ENCODE measurements around the gene AKAP6.

Gene AKAP6

GRCh38 chr14:32611752-32612151, 282.7 kb downstream of the AKAP6 start:
- Histone ChIP-seq H3K27me3 (ENCODE audit: insufficient read depth, low read length) (no peaks in the 10 kb centered on the region), H3K4me3 (ENCODE audit: low read length) (no peak overlapping the region), H3K36me3 (ENCODE audit: insufficient read depth, low read length) (no peaks in the 10 kb centered on the region), H3K9me3 (ENCODE audit: insufficient read depth, low read depth, low read length) (no peaks in the 10 kb centered on the region), H3K4me1 (ENCODE audit: insufficient read depth, low read length) (peaks cover 8% of the 10 kb centered on the region; the same call in 1 of the 2 replicates), H3K27ac (ENCODE audit: low read depth, low read length) (no peak overlapping the region), H3K9ac (ENCODE audit: low read depth, low read length) (no peak overlapping the region)
- WGBS = 92% methylated on average over 1 of the region's 1 CpG

- WGBS = 80% methylated on average over 1 of the region's 3 CpGs
- no peaks in the 10 kb centered on the region for H3K36me3 ChIP-seq (ENCODE audit: insufficient read depth, low read length)
- H3K27ac ChIP-seq (ENCODE audit: low read depth, low read length) = no peak overlapping the region
- H3K9me3 ChIP-seq (ENCODE audit: insufficient read depth, low read depth, low read length) = no peaks in the 10 kb centered on the region
- no peaks in the 10 kb centered on the region for H3K4me1 ChIP-seq (ENCODE audit: insufficient read depth, low read length)
- H3K27me3 ChIP-seq (ENCODE audit: insufficient read depth, low read length) = no peaks in the 10 kb centered on the region
- no peak overlapping the region for H3K4me3 ChIP-seq (ENCODE audit: low read length)
- no peak overlapping the region for H3K9ac ChIP-seq (ENCODE audit: low read depth, low read length)
These were observed 289.9 kb downstream of the AKAP6 start for GRCh38 chr14:32618991-32619390.

- no peaks in the 10 kb centered on the region for H3K27me3 ChIP-seq (ENCODE audit: insufficient read depth, low read length)
- H3K9ac ChIP-seq (ENCODE audit: low read depth, low read length) = no peak overlapping the region
- H3K4me1 ChIP-seq (ENCODE audit: insufficient read depth, low read length) = no peaks in the 10 kb centered on the region
- no peak overlapping the region for H3K27ac ChIP-seq (ENCODE audit: low read depth, low read length)
- no peaks in the 10 kb centered on the region for H3K9me3 ChIP-seq (ENCODE audit: insufficient read depth, low read depth, low read length)
- 100% methylated on average over 2 of the region's 2 CpGs for WGBS
- H3K36me3 ChIP-seq (ENCODE audit: insufficient read depth, low read length) = no peaks in the 10 kb centered on the region
- no peak overlapping the region for H3K4me3 ChIP-seq (ENCODE audit: low read length)
These were observed 291.2 kb downstream of the AKAP6 start for GRCh38 chr14:32620303-32620702.

GRCh38 chr14:32620724-32621123, 291.6 kb downstream of the AKAP6 start:
- Histone ChIP-seq H3K4me1 (ENCODE audit: insufficient read depth, low read length) (no peaks in the 10 kb centered on the region), H3K9ac (ENCODE audit: low read depth, low read length) (no peak overlapping the region), H3K27ac (ENCODE audit: low read depth, low read length) (no peak overlapping the region), H3K4me3 (ENCODE audit: low read length) (no peak overlapping the region), H3K27me3 (ENCODE audit: insufficient read depth, low read length) (no peaks in the 10 kb centered on the region), H3K9me3 (ENCODE audit: insufficient read depth, low read depth, low read length) (no peaks in the 10 kb centered on the region), H3K36me3 (ENCODE audit: insufficient read depth, low read length) (no peaks in the 10 kb centered on the region)
- 100% methylated on average over 1 of the region's 1 CpG for WGBS

GRCh38 chr14:32621585-32621984, 292.5 kb downstream of the AKAP6 start:
- H3K4me1 ChIP-seq (ENCODE audit: insufficient read depth, low read length) = no peaks in the 10 kb centered on the region
- no peak overlapping the region for H3K27ac ChIP-seq (ENCODE audit: low read depth, low read length)
- H3K4me3 ChIP-seq (ENCODE audit: low read length) = no peak overlapping the region
- H3K9ac ChIP-seq (ENCODE audit: low read depth, low read length) = no peak overlapping the region
- no peaks in the 10 kb centered on the region for H3K36me3 ChIP-seq (ENCODE audit: insufficient read depth, low read length)
- WGBS = 93% methylated on average over 1 of the region's 1 CpG
- H3K27me3 ChIP-seq (ENCODE audit: insufficient read depth, low read length) = no peaks in the 10 kb centered on the region
- no peaks in the 10 kb centered on the region for H3K9me3 ChIP-seq (ENCODE audit: insufficient read depth, low read depth, low read length)

GRCh38 chr14:32622742-32623141, 293.6 kb downstream of the AKAP6 start:
- no peaks in the 10 kb centered on the region for H3K27me3 ChIP-seq (ENCODE audit: insufficient read depth, low read length)
- H3K4me1 ChIP-seq (ENCODE audit: insufficient read depth, low read length) = peaks cover 7% of the 10 kb centered on the region
- H3K36me3 ChIP-seq (ENCODE audit: insufficient read depth, low read length) = no peaks in the 10 kb centered on the region
- H3K27ac ChIP-seq (ENCODE audit: low read depth, low read length) = no peak overlapping the region
- WGBS = 81% methylated on average over 3 of the region's 3 CpGs
- no peaks in the 10 kb centered on the region for H3K9me3 ChIP-seq (ENCODE audit: insufficient read depth, low read depth, low read length)
- no peak overlapping the region for H3K4me3 ChIP-seq (ENCODE audit: low read length)
- H3K9ac ChIP-seq (ENCODE audit: low read depth, low read length) = no peak overlapping the region

GRCh38 chr14:32623300-32624093, 294.4 kb downstream of the AKAP6 start:
- Histone ChIP-seq H3K27ac (ENCODE audit: low read depth, low read length) (no peak overlapping the region), H3K4me3 (ENCODE audit: low read length) (no peak overlapping the region), H3K36me3 (ENCODE audit: insufficient read depth, low read length) (no peaks in the 10 kb centered on the region), H3K27me3 (ENCODE audit: insufficient read depth, low read length) (no peaks in the 10 kb centered on the region), H3K4me1 (ENCODE audit: insufficient read depth, low read length) (peaks cover 14% of the 10 kb centered on the region), H3K9me3 (ENCODE audit: insufficient read depth, low read depth, low read length) (no peaks in the 10 kb centered on the region), H3K9ac (ENCODE audit: low read depth, low read length) (no peak overlapping the region)
- WGBS = 89% methylated on average over 3 of the region's 4 CpGs

GRCh38 chr14:32625211-32625610, 296.1 kb downstream of the AKAP6 start:
- Histone ChIP-seq H3K27me3 (ENCODE audit: insufficient read depth, low read length) (no peaks in the 10 kb centered on the region), H3K36me3 (ENCODE audit: insufficient read depth, low read length) (no peaks in the 10 kb centered on the region), H3K4me3 (ENCODE audit: low read length) (no peak overlapping the region), H3K27ac (ENCODE audit: low read depth, low read length) (no peak overlapping the region), H3K9me3 (ENCODE audit: insufficient read depth, low read depth, low read length) (no peaks in the 10 kb centered on the region), H3K4me1 (ENCODE audit: insufficient read depth, low read length) (peaks cover 20% of the 10 kb centered on the region), H3K9ac (ENCODE audit: low read depth, low read length) (no peak overlapping the region)
- 86% methylated on average over 1 of the region's 1 CpG for WGBS

- Histone ChIP-seq H3K27me3 (ENCODE audit: insufficient read depth, low read length) (no peaks in the 10 kb centered on the region), H3K27ac (ENCODE audit: low read depth, low read length) (no peak overlapping the region), H3K9ac (ENCODE audit: low read depth, low read length) (no peak overlapping the region), H3K4me3 (ENCODE audit: low read length) (no peak overlapping the region), H3K4me1 (ENCODE audit: insufficient read depth, low read length) (peaks cover 20% of the 10 kb centered on the region), H3K9me3 (ENCODE audit: insufficient read depth, low read depth, low read length) (no peaks in the 10 kb centered on the region), H3K36me3 (ENCODE audit: insufficient read depth, low read length) (no peaks in the 10 kb centered on the region)
- 94% methylated on average over 4 of the region's 4 CpGs for WGBS
These were observed 298.6 kb downstream of the AKAP6 start for GRCh38 chr14:32627545-32628298.

GRCh38 chr14:32629236-32629635, 300.1 kb downstream of the AKAP6 start:
- H3K9me3 ChIP-seq (ENCODE audit: insufficient read depth, low read depth, low read length) = no peaks in the 10 kb centered on the region
- peaks cover 24% of the 10 kb centered on the region for H3K4me1 ChIP-seq (ENCODE audit: insufficient read depth, low read length)
- no peak overlapping the region for H3K9ac ChIP-seq (ENCODE audit: low read depth, low read length)
- no peak overlapping the region for H3K27ac ChIP-seq (ENCODE audit: low read depth, low read length)
- no peak overlapping the region for H3K4me3 ChIP-seq (ENCODE audit: low read length)
- no peaks in the 10 kb centered on the region for H3K27me3 ChIP-seq (ENCODE audit: insufficient read depth, low read length)
- WGBS = 92% methylated on average over 2 of the region's 3 CpGs
- H3K36me3 ChIP-seq (ENCODE audit: insufficient read depth, low read length) = no peaks in the 10 kb centered on the region

- no peaks in the 10 kb centered on the region for H3K27me3 ChIP-seq (ENCODE audit: insufficient read depth, low read length)
- H3K27ac ChIP-seq (ENCODE audit: low read depth, low read length) = no peak overlapping the region
- H3K36me3 ChIP-seq (ENCODE audit: insufficient read depth, low read length) = no peaks in the 10 kb centered on the region
- no peak overlapping the region for H3K9ac ChIP-seq (ENCODE audit: low read depth, low read length)
- peaks cover 24% of the 10 kb centered on the region for H3K4me1 ChIP-seq (ENCODE audit: insufficient read depth, low read length)
- no peak overlapping the region for H3K4me3 ChIP-seq (ENCODE audit: low read length)
- H3K9me3 ChIP-seq (ENCODE audit: insufficient read depth, low read depth, low read length) = no peaks in the 10 kb centered on the region
These were observed 301.6 kb downstream of the AKAP6 start for GRCh38 chr14:32630701-32631100.

Measured in HUES64 (cell line).